ENCODE data around the gene SEC14L5. TPM values are rescaled to one million over a fixed set of nuclear protein-coding genes. Genes with fewer than 3 reads are reported as not detected.
"Not testable (repeated sequence)": the region's sequence is repeated elsewhere in the genome, so short reads cannot be mapped to it uniquely, and the experiment has no call there.

SEC14L5 gene
- total and polyA plus RNA-seq, 8 donors = 0.15 to 30.3 (median 0.38) TPM; not detected in 2

DNA sequence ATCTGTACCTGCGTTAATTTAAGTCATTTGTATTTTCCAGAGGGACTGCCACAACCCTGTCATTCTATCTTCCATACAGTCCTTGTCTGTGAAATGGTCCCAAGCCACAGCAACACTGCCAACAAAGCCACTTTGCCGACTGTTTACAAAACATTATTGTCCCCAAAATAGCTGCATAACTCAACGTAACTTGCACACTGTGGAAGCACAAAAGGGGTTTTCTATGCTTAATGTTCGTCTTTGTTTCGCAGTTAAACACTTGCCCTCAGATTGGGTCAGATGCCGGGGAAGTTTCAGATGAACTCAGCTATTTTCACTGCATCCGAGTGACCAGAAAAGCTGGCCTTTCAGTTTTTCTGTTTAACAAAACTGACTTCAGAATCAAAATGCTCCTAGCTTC, 4.6 kb downstream of the SEC14L5 start:
- no peaks in the 10 kb centered on the region for H3K36me3 ChIP-seq

DNA sequence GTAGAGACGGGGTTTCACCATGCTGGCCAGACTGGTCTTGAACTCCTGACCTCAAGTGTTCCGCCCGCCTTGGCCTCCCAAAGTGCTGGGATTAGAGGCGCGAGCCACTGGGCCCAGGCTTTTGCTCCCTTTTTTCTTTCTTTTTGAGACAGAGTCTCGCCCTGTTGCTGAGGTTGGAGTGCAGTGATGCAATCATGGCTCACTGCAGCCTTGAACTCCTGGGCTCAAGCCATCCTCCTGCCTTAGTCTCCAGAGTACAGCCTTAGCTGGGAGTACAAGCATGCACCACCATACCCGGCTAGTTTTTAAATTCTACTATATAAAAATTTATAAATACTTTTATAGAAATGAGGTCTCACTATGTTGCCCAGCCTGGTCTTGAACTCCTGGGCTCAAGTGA, 5.4 kb downstream of the SEC14L5 start:
- WGBS, 5 donors = 83 to 93% (median 88%) methylated on average over 7 of the region's 7 CpGs
- intact Hi-C loops (cut with DNase I; ENCODE audit: low total_unique reads); H3K27ac ChIP-seq: not testable (repeated sequence)

More for the DNA sequence above, 4.6 kb downstream of the SEC14L5 start:
- H3K27me3 ChIP-seq = no peaks in the 10 kb centered on the region
- TF ChIP-seq POLR2AphosphoS5 (IDR thresholded peaks at IDR 0.05) (no peak), POLR2A (IDR thresholded peaks at IDR 0.05) (no peak), EP300 (IDR thresholded peaks at IDR 0.05) (no peak)
- TF ChIP-seq, protein P1, sequence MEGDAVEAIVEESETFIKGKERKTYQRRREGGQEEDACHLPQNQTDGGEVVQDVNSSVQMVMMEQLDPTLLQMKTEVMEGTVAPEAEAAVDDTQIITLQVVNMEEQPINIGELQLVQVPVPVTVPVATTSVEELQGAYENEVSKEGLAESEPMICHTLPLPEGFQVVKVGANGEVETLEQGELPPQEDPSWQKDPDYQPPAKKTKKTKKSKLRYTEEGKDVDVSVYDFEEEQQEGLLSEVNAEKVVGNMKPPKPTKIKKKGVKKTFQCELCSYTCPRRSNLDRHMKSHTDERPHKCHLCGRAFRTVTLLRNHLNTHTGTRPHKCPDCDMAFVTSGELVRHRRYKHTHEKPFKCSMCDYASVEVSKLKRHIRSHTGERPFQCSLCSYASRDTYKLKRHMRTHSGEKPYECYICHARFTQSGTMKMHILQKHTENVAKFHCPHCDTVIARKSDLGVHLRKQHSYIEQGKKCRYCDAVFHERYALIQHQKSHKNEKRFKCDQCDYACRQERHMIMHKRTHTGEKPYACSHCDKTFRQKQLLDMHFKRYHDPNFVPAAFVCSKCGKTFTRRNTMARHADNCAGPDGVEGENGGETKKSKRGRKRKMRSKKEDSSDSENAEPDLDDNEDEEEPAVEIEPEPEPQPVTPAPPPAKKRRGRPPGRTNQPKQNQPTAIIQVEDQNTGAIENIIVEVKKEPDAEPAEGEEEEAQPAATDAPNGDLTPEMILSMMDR (IDR thresholded peaks at IDR 0.05) = no peak
- H3K4me1 ChIP-seq = peaks cover 6 to 16% (median 14%) of the 10 kb centered on the region in 4 donors
- intact Hi-C loops (cut with DNase I; ENCODE audit: low total_unique reads) = no loop called here
- no peak for DNase-seq
- no peak overlapping the region for H3K4me3 ChIP-seq
- H3K9me3 ChIP-seq = no peaks in the 10 kb centered on the region
- 54 to 70% (median 59%) methylated on average over 7 of the region's 7 CpGs for WGBS, 5 donors
- no peak overlapping the region for H3K27ac ChIP-seq

DNA sequence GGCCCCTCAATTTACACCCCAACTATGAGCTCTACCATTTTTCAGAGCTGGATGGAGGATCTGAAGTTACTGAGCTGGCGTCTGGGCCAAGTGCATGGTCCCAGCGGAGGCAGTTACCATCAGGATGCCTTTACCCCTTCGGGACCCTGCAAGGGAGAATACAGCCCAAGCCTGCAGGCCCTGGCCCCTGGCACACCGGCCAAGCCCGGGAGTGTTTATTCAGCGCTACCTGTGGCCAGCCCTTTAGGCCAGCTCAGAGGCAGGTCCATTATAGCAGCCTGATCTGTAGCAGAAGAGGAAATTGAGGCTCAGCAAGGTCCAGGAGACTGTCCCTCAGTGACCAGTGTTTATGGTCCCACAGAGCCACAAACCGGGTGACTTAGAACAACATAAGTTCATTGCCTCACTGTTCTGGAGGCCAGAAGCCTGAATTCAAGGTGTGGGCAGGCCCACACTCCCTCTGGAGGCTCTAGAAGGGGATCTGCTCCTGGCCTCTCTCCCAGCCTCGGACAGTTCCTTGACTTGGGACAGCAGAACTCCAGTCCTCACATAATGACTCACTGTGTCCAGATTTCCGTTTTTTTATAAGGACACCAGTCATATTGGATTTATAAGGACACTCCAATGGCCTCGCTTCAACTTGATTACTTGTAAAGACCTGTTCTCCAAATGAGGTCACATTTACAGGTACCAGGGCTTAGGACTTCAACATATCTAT, 8.8 kb downstream of the SEC14L5 start:
- no peaks in the 10 kb centered on the region for H3K36me3 ChIP-seq
- H3K4me3 ChIP-seq = no peak overlapping the region
- no peak for DNase-seq
- no peaks in the 10 kb centered on the region for H3K27me3 ChIP-seq
- H3K4me1 ChIP-seq = no peaks in the 10 kb centered on the region
- 60 to 87% (median 81%) methylated on average over 8 to 10 of the region's 10 CpGs for WGBS, 5 donors
- TF ChIP-seq POLR2A (IDR thresholded peaks at IDR 0.05) = no peak
- no peak for TF ChIP-seq POLR2AphosphoS5 (IDR thresholded peaks at IDR 0.05)
- TF ChIP-seq, protein P1 (IDR thresholded peaks at IDR 0.05) = no peak
- TF ChIP-seq EP300 (IDR thresholded peaks at IDR 0.05) = no peak
- H3K27ac ChIP-seq = no peak overlapping the region
- H3K9me3 ChIP-seq = no peaks in the 10 kb centered on the region
- intact Hi-C loops (cut with DNase I; ENCODE audit: low total_unique reads) = no loop called here

More for the DNA sequence above, 5.4 kb downstream of the SEC14L5 start:
- DNase-seq, H3K4me3 ChIP-seq, H3K27me3 ChIP-seq, H3K36me3 ChIP-seq, H3K9me3 ChIP-seq, H3K4me1 ChIP-seq: not testable (repeated sequence)

- H3K4me1 ChIP-seq; H3K27ac ChIP-seq; H3K27me3 ChIP-seq; H3K9me3 ChIP-seq; H3K36me3 ChIP-seq; intact Hi-C loops (cut with DNase I; ENCODE audit: low total_unique reads); H3K4me3 ChIP-seq; DNase-seq: not testable (repeated sequence)
- WGBS, 5 donors = 80 to 96% (median 87%) methylated on average over 12 of the region's 12 CpGs
These were observed 10.1 kb downstream of the SEC14L5 start for GRCh38 chr16:4968278-4968677.

DNA sequence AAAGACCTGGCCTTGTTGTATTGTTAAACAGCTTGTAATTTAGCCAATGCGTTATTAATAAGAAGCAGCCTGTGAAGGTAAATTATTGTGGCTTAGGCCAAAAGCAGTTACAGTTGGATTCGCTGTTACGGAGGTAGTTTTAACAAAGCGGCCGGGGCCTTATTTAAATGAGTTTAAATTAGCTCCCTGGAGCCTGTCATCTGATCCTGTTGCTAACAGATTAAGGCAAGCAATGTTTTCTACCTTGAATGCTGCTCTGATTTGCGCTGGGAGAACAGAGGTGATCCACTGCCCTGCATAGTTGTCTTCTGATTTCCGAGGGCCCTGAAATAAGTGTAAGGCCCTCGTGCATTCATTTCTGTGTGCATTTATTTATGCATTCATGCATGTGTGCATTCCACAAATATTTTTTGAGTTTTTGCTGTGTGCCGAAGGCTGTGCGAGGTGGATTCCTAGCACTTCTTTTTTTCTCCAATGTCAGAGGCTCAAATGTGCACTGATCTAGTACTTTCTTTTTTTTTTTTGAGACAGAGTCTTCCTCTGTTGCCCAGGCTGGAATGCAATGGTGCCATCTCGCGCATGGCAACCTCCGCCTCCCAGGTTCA, 10.9 kb downstream of the SEC14L5 start:
- no peaks in the 10 kb centered on the region for H3K36me3 ChIP-seq
- intact Hi-C loops (cut with DNase I; ENCODE audit: low total_unique reads) = no loop called here
- no peaks in the 10 kb centered on the region for H3K4me1 ChIP-seq
- no peaks in the 10 kb centered on the region for H3K9me3 ChIP-seq
- no peak overlapping the region for H3K4me3 ChIP-seq
- H3K27ac ChIP-seq = no peak overlapping the region
- TF ChIP-seq POLR2A (IDR thresholded peaks at IDR 0.05) = no peak
- no peak for TF ChIP-seq POLR2AphosphoS5 (IDR thresholded peaks at IDR 0.05)
- TF ChIP-seq EP300 (IDR thresholded peaks at IDR 0.05) = no peak
- TF ChIP-seq, protein P1 (IDR thresholded peaks at IDR 0.05) = no peak
- 71 to 83% (median 77%) methylated on average over 13 of the region's 13 CpGs for WGBS, 5 donors
- DNase-seq = no peak
- no peaks in the 10 kb centered on the region for H3K27me3 ChIP-seq
